Upper lobe of left lung (tissue), 4 donors: ENCODE measurements around the gene ANKS3.

Experiments
- CTCF ChIP-seq, 6 experiments: fragments of 450-650 bp in 4 of 6; fragments of 200-600 bp in 2 of 6; sonication (generic) in 2 of 6; IDR thresholded peaks; one replicate each; pipeline ENCODE4 v1.5.1; 2016 to 2019; ENCODE audit warnings: antibody characterized with exemption in 6 of 6
- POLR2A ChIP-seq, 4 donors: fragments of 450-650 bp; IDR thresholded peaks; one replicate each; pipeline ENCODE4 v1.5.1; 2016 to 2017; ENCODE audit warnings: antibody characterized with exemption in 4 of 4, mild to moderate bottlenecking in 2 of 4

GRCh38 chr16:4663777-4664465, 70.2 kb downstream of the ANKS3 start:
- TF ChIP-seq CTCF (IDR thresholded peaks at IDR 0.05) (peak in 3 of 6 experiments; percentile 7 to 12 (median 8)), POLR2A (IDR thresholded peaks at IDR 0.05) (no peak)
